T-cell (primary cell): ENCODE measurements around the gene TPRG1. TPM values are rescaled to one million over a fixed set of nuclear protein-coding genes. Genes with fewer than 3 reads are reported as not detected.
"Not testable (repeated sequence)": the region's sequence is repeated elsewhere in the genome, so short reads cannot be mapped to it uniquely, and the experiment has no call there.

ENCODE experiments used
- ATAC-seq, 4 experiments: fragments of 200-7000 bp in 3 of 4; fragments of 150-1000 bp in 1 of 4; cut with Tn5 transposase; replicated peaks in 1 of 4; 1 replicate in 3 of 4; 2 replicates in 1 of 4; pipeline ENCODE4 v1.10.0; 2021; ENCODE audit warnings: moderate library complexity in 3 of 4, mild to moderate bottlenecking in 2 of 4, moderate number of reproducible peaks in 1 of 4
- CTCF ChIA-PET, 2 donors: fragments of 300-600 bp; sonication (Branson Sonifier 250); formaldehyde crosslinking; loops; one replicate each; lab custom pipeline; 2022; ENCODE audit warnings: antibody characterized with exemption in 2 of 2; lab: Charles Lee
- POLR2A ChIA-PET, 2 donors: fragments of 300-600 bp; sonication (Branson Sonifier 250); formaldehyde crosslinking; loops; one replicate each; lab custom pipeline; 2022; ENCODE audit warnings: antibody characterized with exemption in 2 of 2; lab: Charles Lee
- DNase-seq, 35 experiments: peaks; one replicate each; pipeline versions ENCODE4 v3.0.0 to v3.0.0-alpha.2; 2013 to 2023
- H3K27ac ChIP-seq: one replicate; pipeline ENCODE4 v1.5.1; 2013; ENCODE audit warnings: low read length
- H3K27me3 ChIP-seq, 2 experiments: replicated peaks in 1 of 2; 1 replicate in 1 of 2; 2 replicates in 1 of 2; pipeline versions ENCODE4 v1.6.1 to v1.7.0; 2013; ENCODE audit warnings: low read length in 1 of 2, mixed read lengths in 1 of 2; ENCODE audit not compliant: control insufficient read depth in 2 of 2, insufficient read depth in 2 of 2; ENCODE audit errors: extremely low read depth in 1 of 2
- H3K36me3 ChIP-seq, 2 donors: 1 replicate in 1 of 2; 2 replicates in 1 of 2; pipeline versions ENCODE4 v1.6.1 to v1.7.0; 2013; ENCODE audit warnings: low read length in 1 of 2; ENCODE audit not compliant: control insufficient read depth in 2 of 2, insufficient read depth in 1 of 2; ENCODE audit errors: extremely low read depth in 1 of 2
- H3K4me1 ChIP-seq, 2 experiments: 1 replicate in 1 of 2; 2 replicates in 1 of 2; pipeline versions ENCODE4 v1.6.1 to v1.7.0; 2013; ENCODE audit warnings: low read length in 2 of 2, mixed read lengths in 1 of 2; ENCODE audit not compliant: insufficient read depth in 2 of 2, control insufficient read depth in 1 of 2; ENCODE audit errors: extremely low read depth in 1 of 2
- H3K4me3 ChIP-seq, 2 donors: 1 replicate in 1 of 2; 2 replicates in 1 of 2; pipeline versions ENCODE4 v1.5.1 to v1.7.0; 2013; ENCODE audit warnings: mild to moderate bottlenecking in 2 of 2, low read length in 1 of 2, moderate library complexity in 1 of 2; ENCODE audit not compliant: control insufficient read depth in 1 of 2; ENCODE audit errors: extremely low read depth in 1 of 2
- H3K9me3 ChIP-seq: 2 replicates; pipeline ENCODE4 v1.7.0; 2013
- H3K27ac Mint-ChIP-seq, 2 donors: one replicate each; pipeline ENCODE4 v1.8.0; 2020 to 2021; ENCODE audit warnings: mild to moderate bottlenecking in 2 of 2, mixed read lengths in 2 of 2
- H3K27me3 Mint-ChIP-seq, 2 donors: one replicate each; pipeline ENCODE4 v1.8.0; 2021 to 2022; ENCODE audit warnings: mixed read lengths in 2 of 2
- H3K36me3 Mint-ChIP-seq: one replicate; pipeline ENCODE4 v1.8.0; 2021; ENCODE audit warnings: mixed read lengths
- H3K4me1 Mint-ChIP-seq, 3 donors: one replicate each; pipeline ENCODE4 v1.8.0; 2020 to 2022; ENCODE audit warnings: mixed read lengths in 3 of 3, mild to moderate bottlenecking in 1 of 3
- H3K4me3 Mint-ChIP-seq, 3 donors: one replicate each; pipeline ENCODE4 v1.8.0; 2020 to 2022; ENCODE audit warnings: mild to moderate bottlenecking in 3 of 3, mixed read lengths in 3 of 3, moderate library complexity in 3 of 3
- H3K9me3 Mint-ChIP-seq, 3 donors: one replicate each; pipeline ENCODE4 v1.8.0; 2020 to 2022; ENCODE audit warnings: mixed read lengths in 3 of 3
- WGBS: methylation state at CpG from one replicate; pipeline ENCODE4 v1.1.5; 2013; ENCODE audit warnings: missing lambda C conversion rate; ENCODE audit not compliant: insufficient coverage; 5-methylcytosine and 5-hydroxymethylcytosine counted together
- total RNA-seq, 35 experiments: library from RNA in 6 of 35; stranded (reverse) in 6 of 35; fragments of 120-200 nt in 1 of 35; gene quantifications; one replicate each; pipeline versions ENCODE4 v1.2.1 to v1.2.4 and lab custom pipeline; 2013 to 2026

TPRG1 gene
- total RNA-seq, 5 donors from 2014 or later (not counting 1 experiment from before 2014, with no cell fraction given), result 5.6 to 28.4 (median 15.5) TPM

GRCh38 chr3:189324538-189325138 lies 152.9 kb downstream of the TPRG1 start:
- DNase-seq (peak; percentile 43 to 96 (median 79)), ATAC-seq (peak; percentile 98 to 99 (median 98))
- Mint-ChIP-seq H3K36me3 (peaks cover 3% of the 10 kb centered on the region), H3K27ac (peak overlapping the region; percentile 92 to 97), H3K27me3 (no peaks in the 10 kb centered on the region), H3K4me3 (peak overlapping the region; percentile 55 to 73 (median 71)), H3K4me1 (peaks cover 60 to 74% (median 64%) of the 10 kb centered on the region in 3 donors), H3K9me3 (peaks cover 0 to 3% (median 2%) of the 10 kb centered on the region in 3 donors)
- Histone ChIP-seq H3K27ac (peak overlapping the region; percentile 84), H3K4me3 (no peak overlapping the region), H3K9me3 (peaks cover 4% of the 10 kb centered on the region), H3K27me3 (no peaks in the 10 kb centered on the region), H3K4me1 (peaks cover 28 to 46% of the 10 kb centered on the region in 2 experiments), H3K36me3 (no peaks in the 10 kb centered on the region)
- POLR2A ChIA-PET, result interaction anchor here (0.6 to 1.1 kb wide), 4 partner anchors 18 to 307 kb away, joined by 3 read pairs; no protein-coding TSS in a partner anchor
- CTCF ChIA-PET, result interaction anchor here in 1 of 2 donors (0.8 to 2.4 kb wide), 6 partner anchors 10 to 1587 kb away, joined by 3 to 10 read pairs (median 3); no protein-coding TSS in a partner anchor
- 0% methylated on average over 1 of the region's 5 CpGs for WGBS

DNA sequence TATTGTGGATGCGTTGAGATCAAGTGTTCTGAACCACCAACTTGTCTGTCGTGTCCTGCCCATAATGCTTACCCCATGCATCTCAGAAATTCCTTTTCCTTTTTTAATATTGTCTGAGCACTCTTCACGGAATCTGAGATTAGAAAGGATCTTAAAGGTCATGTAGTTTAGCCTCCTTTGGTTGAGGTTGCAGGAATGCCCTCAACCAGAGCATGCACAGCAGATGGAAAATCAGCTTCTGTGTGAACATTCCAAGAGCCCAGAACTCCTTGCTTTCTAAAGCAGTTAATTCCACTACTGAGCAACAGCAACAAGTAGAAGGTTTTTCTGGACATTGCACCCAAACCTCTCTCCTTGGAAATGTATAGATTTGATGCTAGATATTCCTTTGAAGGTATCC lies 153.7 kb downstream of the TPRG1 start:
- Histone ChIP-seq H3K9me3 (peaks cover 4% of the 10 kb centered on the region), H3K36me3 (no peaks in the 10 kb centered on the region), H3K4me3 (no peak overlapping the region), H3K27ac (peak overlapping the region; percentile 84), H3K27me3 (no peaks in the 10 kb centered on the region), H3K4me1 (peaks cover 35 to 52% of the 10 kb centered on the region in 2 experiments)
- Mint-ChIP-seq H3K4me1 (peaks cover 67 to 78% (median 72%) of the 10 kb centered on the region in 3 donors), H3K36me3 (peaks cover 3% of the 10 kb centered on the region), H3K27ac (peak overlapping the region; percentile 92 to 97), H3K9me3 (peaks cover 0 to 3% (median 0%) of the 10 kb centered on the region in 3 donors), H3K4me3 (peak overlapping the region in 1 of 3 donors; percentile 73), H3K27me3 (no peaks in the 10 kb centered on the region)
- DNase-seq (no peak), ATAC-seq (no peak)
- ChIA-PET POLR2A (no interaction called here), CTCF (interaction anchor here in 1 of 2 donors (1.0 to 2.4 kb wide), 2 partner anchors 30 to 623 kb away, joined by 3 to 10 read pairs; no protein-coding TSS in a partner anchor)
- no CpG with 5 or more reads among the region's 3 CpGs for WGBS

DNA sequence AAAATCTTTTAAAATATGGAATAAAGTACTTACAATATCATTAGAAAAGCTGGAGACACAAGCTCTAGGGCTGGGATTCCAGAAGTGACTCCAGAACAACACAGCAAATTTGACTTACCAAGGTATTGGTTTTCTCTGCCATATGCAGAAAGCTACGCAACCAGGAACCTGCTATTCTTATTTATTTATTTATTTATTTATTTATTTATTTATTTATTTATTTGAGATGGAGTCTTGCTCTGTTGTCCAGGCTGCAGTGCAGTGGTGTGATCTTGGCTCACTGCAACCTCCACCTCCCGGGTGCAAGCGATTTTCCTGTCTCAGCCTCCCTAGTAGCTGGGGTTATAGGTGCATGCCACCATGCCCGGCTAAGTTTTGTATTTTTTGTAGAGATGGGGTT lies 157.9 kb downstream of the TPRG1 start:
- WGBS, result no CpG with 5 or more reads among the region's 4 CpGs
- ATAC-seq, result not testable (repeated sequence)

DNA sequence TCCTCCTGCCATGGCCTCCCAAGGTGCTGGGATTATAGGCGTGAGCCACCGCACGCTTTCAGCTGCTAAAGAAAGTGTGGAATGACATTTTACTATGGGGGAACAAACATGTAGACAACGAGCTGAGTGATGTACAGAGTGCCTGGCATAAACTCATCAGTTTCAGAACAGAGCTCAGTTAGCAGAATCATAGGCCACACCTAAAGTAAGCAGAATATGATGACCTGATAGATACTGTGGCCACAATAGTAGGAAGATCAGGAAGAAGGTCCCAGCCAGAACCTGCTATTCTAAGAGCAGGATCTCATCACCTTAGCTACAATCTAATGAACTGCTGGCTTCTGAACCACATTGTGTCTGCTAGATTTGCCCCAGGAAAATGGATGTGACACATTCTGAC lies 158.3 kb downstream of the TPRG1 start:
- H3K4me3 ChIP-seq, result no peak overlapping the region
- no peak for ATAC-seq
- Mint-ChIP-seq H3K36me3 (no peaks in the 10 kb centered on the region), H3K4me3 (peak overlapping the region in 1 of 3 donors; percentile 47), H3K27ac (peak overlapping the region in 1 of 2 donors; percentile 21), H3K27me3 (no peaks in the 10 kb centered on the region), H3K9me3 (peaks cover 0 to 3% (median 0%) of the 10 kb centered on the region in 3 donors), H3K4me1 (peaks cover 71 to 76% (median 75%) of the 10 kb centered on the region in 3 donors)
- H3K27me3 ChIP-seq, result no peaks in the 10 kb centered on the region
- 100% methylated on average over 3 of the region's 4 CpGs for WGBS
- CTCF ChIA-PET, result interaction anchor here in 1 of 2 donors (0.6 kb wide), 2 partner anchors 420 to 566 kb away, joined by 3 to 4 read pairs; no protein-coding TSS in a partner anchor
- peaks cover 32 to 48% of the 10 kb centered on the region in 2 experiments for H3K4me1 ChIP-seq
- DNase-seq, result no peak
- no peaks in the 10 kb centered on the region for H3K36me3 ChIP-seq
- POLR2A ChIA-PET, result interaction anchor here in 1 of 2 donors (0.6 kb wide), 1 partner anchor 1591 kb away, joined by 5 read pairs; no protein-coding TSS in a partner anchor
- H3K9me3 ChIP-seq, result peaks cover 4% of the 10 kb centered on the region
- no peak overlapping the region for H3K27ac ChIP-seq

More for the DNA sequence above, 157.9 kb downstream of the TPRG1 start:
- peaks cover 72 to 77% (median 75%) of the 10 kb centered on the region in 3 donors for H3K4me1 Mint-ChIP-seq
- not testable (repeated sequence) for H3K9me3 ChIP-seq, H3K4me3 ChIP-seq, H3K9me3 Mint-ChIP-seq, H3K36me3 ChIP-seq, H3K27me3 Mint-ChIP-seq, H3K27me3 ChIP-seq, DNase-seq, H3K36me3 Mint-ChIP-seq, H3K27ac ChIP-seq
- peaks cover 34 to 48% of the 10 kb centered on the region in 2 experiments for H3K4me1 ChIP-seq
- CTCF ChIA-PET, result interaction anchor here in 1 of 2 donors (0.6 kb wide), 1 partner anchor 566 kb away, joined by 3 read pairs; no protein-coding TSS in a partner anchor
- POLR2A ChIA-PET, result interaction anchor here in 1 of 2 donors (0.6 kb wide), 1 partner anchor 1591 kb away, joined by 5 read pairs; no protein-coding TSS in a partner anchor
- peak overlapping the region in 1 of 3 donors; percentile 47 for H3K4me3 Mint-ChIP-seq
- peak overlapping the region in 1 of 2 donors; percentile 21 for H3K27ac Mint-ChIP-seq

DNA sequence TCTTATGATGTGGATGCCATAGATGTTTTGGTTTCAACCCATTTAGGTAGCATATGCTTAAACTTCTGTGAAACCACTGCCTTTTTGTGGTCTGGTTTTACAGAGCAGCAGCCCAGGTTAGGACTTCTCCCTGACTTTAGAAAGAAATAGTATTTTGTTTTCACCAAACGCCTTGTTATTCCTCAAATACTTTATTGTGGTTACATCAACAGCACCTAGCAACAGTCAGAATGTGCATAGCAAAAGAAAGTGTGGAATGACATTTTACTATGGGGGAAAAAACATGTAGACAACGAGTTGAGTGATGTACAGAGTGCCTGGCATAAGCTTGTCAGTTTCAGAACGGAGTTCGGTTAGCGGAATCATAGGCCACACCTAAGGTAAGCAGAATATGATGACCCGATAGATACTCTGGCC lies 159.2 kb downstream of the TPRG1 start:
- Histone ChIP-seq H3K36me3 (no peaks in the 10 kb centered on the region), H3K27me3 (no peaks in the 10 kb centered on the region), H3K4me1 (peaks cover 27 to 40% of the 10 kb centered on the region in 2 experiments), H3K27ac (peak overlapping the region; percentile 60), H3K4me3 (peak overlapping the region in 1 of 2 donors; percentile 3), H3K9me3 (peaks cover 4% of the 10 kb centered on the region)
- peak overlapping the region; percentile 0 to 47 (median 0) for H3K4me3 Mint-ChIP-seq
- no peaks in the 10 kb centered on the region for H3K36me3 Mint-ChIP-seq
- WGBS, result 46% methylated on average over 5 of the region's 6 CpGs
- ChIA-PET CTCF (interaction anchor here (0.6 to 0.9 kb wide), 2 partner anchors 25 to 1017 kb away, joined by 3 read pairs; no protein-coding TSS in a partner anchor), POLR2A (interaction anchor here in 1 of 2 donors (0.8 to 0.9 kb wide), 2 partner anchors 25 to 208 kb away, joined by 3 read pairs; no protein-coding TSS in a partner anchor)
- DNase-seq, result peak in 1 of 35 experiments; percentile 30
- peak; percentile 65 to 75 (median 74) for ATAC-seq
- peaks cover 0 to 3% (median 0%) of the 10 kb centered on the region in 3 donors for H3K9me3 Mint-ChIP-seq
- H3K4me1 Mint-ChIP-seq, result peaks cover 62 to 72% (median 69%) of the 10 kb centered on the region in 3 donors
- peak overlapping the region; percentile 21 to 48 for H3K27ac Mint-ChIP-seq
- H3K27me3 Mint-ChIP-seq, result no peaks in the 10 kb centered on the region
